H9 (cell line): Measurements from ENCODE around the gene PXDN. TPM values are rescaled to one million over a fixed set of nuclear protein-coding genes. Genes with fewer than 3 reads are reported as not detected.
"Not testable (repeated sequence)": the region's sequence is repeated elsewhere in the genome, so short reads cannot be mapped to it uniquely, and the experiment has no call there.

Experiments
- DNase-seq: peaks from one replicate; pipeline ENCODE4 v3.0.0-alpha.2; 2017
- H2AFZ ChIP-seq: one replicate; pipeline ENCODE4 v1.6.1; 2013; ENCODE audit warnings: mild to moderate bottlenecking, low read length, control low read depth, moderate library complexity
- H2AK5ac ChIP-seq: 2 replicates; pipeline ENCODE4 v1.6.1; 2013; ENCODE audit warnings: low read length, control low read depth, mixed read lengths; ENCODE audit not compliant: insufficient read length
- H2BK120ac ChIP-seq: one replicate; pipeline ENCODE4 v1.6.1; 2013; ENCODE audit warnings: low read depth, mild to moderate bottlenecking, low read length, control low read depth, inconsistent platforms; ENCODE audit not compliant: poor library complexity, severe bottlenecking
- H2BK12ac ChIP-seq: 2 replicates; pipeline ENCODE4 v1.6.1; 2013; ENCODE audit warnings: low read length, control low read depth, mixed read lengths, low read depth; ENCODE audit not compliant: insufficient read length
- H2BK15ac ChIP-seq: 2 replicates; pipeline ENCODE4 v1.6.1; 2013; ENCODE audit warnings: low read depth, low read length, control low read depth
- H2BK20ac ChIP-seq: one replicate; pipeline ENCODE4 v1.6.1; 2013; ENCODE audit warnings: low read depth, mild to moderate bottlenecking, low read length, control low read depth, inconsistent platforms; ENCODE audit not compliant: poor library complexity, severe bottlenecking
- H2BK5ac ChIP-seq: 2 replicates; pipeline ENCODE4 v1.6.1; 2013; ENCODE audit warnings: low read length, control low read depth, mixed read lengths; ENCODE audit not compliant: insufficient read length
- H3K14ac ChIP-seq: 2 replicates; pipeline ENCODE4 v1.6.1; 2013; ENCODE audit warnings: low read length, control low read depth; ENCODE audit not compliant: insufficient read depth
- H3K18ac ChIP-seq: 2 replicates; pipeline ENCODE4 v1.6.1; 2013; ENCODE audit warnings: low read depth, mild to moderate bottlenecking, mixed read lengths, low read length, control low read depth; ENCODE audit not compliant: insufficient read length
- H3K23ac ChIP-seq: 2 replicates; pipeline ENCODE4 v1.6.1; 2013; ENCODE audit warnings: low read length, control low read depth, mixed read lengths, low read depth; ENCODE audit not compliant: insufficient read length
- H3K23me2 ChIP-seq: 2 replicates; pipeline ENCODE4 v1.6.1; 2013; ENCODE audit warnings: low read depth, mild to moderate bottlenecking, mixed read lengths, low read length, control low read depth; ENCODE audit not compliant: insufficient read length, poor library complexity, severe bottlenecking
- H3K27ac ChIP-seq: 2 replicates; pipeline ENCODE4 v1.5.1; 2013; ENCODE audit warnings: low read length, control low read depth, mixed read lengths, low read depth; ENCODE audit not compliant: insufficient read length
- H3K27me3 ChIP-seq: 2 replicates; pipeline ENCODE4 v1.6.1; 2013; ENCODE audit warnings: low read length, control low read depth, inconsistent platforms; ENCODE audit not compliant: insufficient read depth
- H3K4ac ChIP-seq: 2 replicates; pipeline ENCODE4 v1.6.1; 2013; ENCODE audit warnings: low read depth, mild to moderate bottlenecking, control low read depth, inconsistent platforms, low read length, moderate library complexity
- H3K4me1 ChIP-seq: 2 replicates; pipeline ENCODE4 v1.6.1; 2013; ENCODE audit warnings: low read length, control low read depth, inconsistent platforms; ENCODE audit not compliant: insufficient read depth
- H3K4me2 ChIP-seq: 2 replicates; pipeline ENCODE4 v1.6.1; 2013; ENCODE audit warnings: low read length, control low read depth, mixed read lengths; ENCODE audit not compliant: insufficient read length, insufficient read depth
- H3K56ac ChIP-seq: 2 replicates; pipeline ENCODE4 v1.6.1; 2013; ENCODE audit warnings: low read depth, mild to moderate bottlenecking, mixed read lengths, low read length, control low read depth; ENCODE audit not compliant: insufficient read length
- H3K79me1 ChIP-seq: 2 replicates; pipeline ENCODE4 v1.6.1; 2013; ENCODE audit warnings: low read depth, mild to moderate bottlenecking, moderate library complexity, low read length, control low read depth, inconsistent platforms; ENCODE audit not compliant: insufficient read depth, poor library complexity, severe bottlenecking
- H3K79me2 ChIP-seq: 2 replicates; pipeline ENCODE4 v1.6.1; 2013; ENCODE audit warnings: low read length, control low read depth, inconsistent platforms; ENCODE audit not compliant: insufficient read depth
- H3K9ac ChIP-seq: 2 replicates; pipeline ENCODE4 v1.6.1; 2013; ENCODE audit warnings: low read length, control low read depth, mixed read lengths; ENCODE audit not compliant: insufficient read length; ENCODE audit errors: extremely low read depth
- H3K9me3 ChIP-seq: one replicate; pipeline ENCODE4 v1.6.1; 2013; ENCODE audit warnings: low read depth, low read length, inconsistent platforms; ENCODE audit not compliant: control insufficient read depth
- H3T11ph ChIP-seq: one replicate; pipeline ENCODE4 v1.6.1; 2013; ENCODE audit warnings: mild to moderate bottlenecking, low read length, control low read depth, inconsistent platforms
- H4K20me1 ChIP-seq: one replicate; pipeline ENCODE4 v1.6.1; 2013; ENCODE audit not compliant: control insufficient read depth, insufficient read length, insufficient read depth
- H4K5ac ChIP-seq: 2 replicates; pipeline ENCODE4 v1.6.1; 2013; ENCODE audit warnings: low read depth, mild to moderate bottlenecking, mixed read lengths, low read length, control low read depth; ENCODE audit not compliant: insufficient read length
- H4K8ac ChIP-seq: replicated peaks from 2 replicates; pipeline ENCODE4 v1.6.1; 2013; ENCODE audit warnings: low read length, control low read depth, mixed read lengths, low read depth; ENCODE audit not compliant: insufficient read length
- H4K91ac ChIP-seq: 2 replicates; pipeline ENCODE4 v1.6.1; 2013; ENCODE audit warnings: low read depth, mild to moderate bottlenecking, moderate library complexity, mixed read lengths, low read length, control low read depth; ENCODE audit not compliant: insufficient read length
- H3K27ac Mint-ChIP-seq, 3 experiments: 2 replicates in 2 of 3; 3 replicates in 1 of 3; pipeline ENCODE4 v1.8.0; 2020 to 2021; ENCODE audit warnings: mixed read lengths in 3 of 3, mild to moderate bottlenecking in 1 of 3, moderate library complexity in 1 of 3
- H3K27me3 Mint-ChIP-seq: 2 replicates; pipeline ENCODE4 v1.8.0; 2021; ENCODE audit warnings: low read depth, mild to moderate bottlenecking, moderate library complexity, mixed read lengths
- H3K36me3 Mint-ChIP-seq, 3 experiments: 2 replicates in 2 of 3; 3 replicates in 1 of 3; pipeline ENCODE4 v1.8.0; 2020 to 2021; ENCODE audit warnings: low read depth in 3 of 3, mixed read lengths in 3 of 3; ENCODE audit not compliant: insufficient read depth in 1 of 3
- H3K4me1 Mint-ChIP-seq, 2 experiments: 2 replicates each; pipeline ENCODE4 v1.8.0; 2020; ENCODE audit warnings: mixed read lengths in 2 of 2
- H3K4me3 Mint-ChIP-seq, 2 experiments: 2 replicates in 1 of 2; 3 replicates in 1 of 2; pipeline ENCODE4 v1.8.0; 2020 to 2021; ENCODE audit warnings: mild to moderate bottlenecking in 2 of 2, mixed read lengths in 2 of 2, moderate library complexity in 1 of 2
- H3K9me3 Mint-ChIP-seq, 2 experiments: 2 replicates in 1 of 2; 3 replicates in 1 of 2; pipeline ENCODE4 v1.8.0; 2020; ENCODE audit warnings: mild to moderate bottlenecking in 2 of 2, mixed read lengths in 2 of 2, moderate library complexity in 1 of 2
- WGBS: extraction: QIAGEN DNeasy Blood & Tissue Kit; methylation state at CpG from one replicate; pipeline ENCODE4 v1.1.7; 2013; ENCODE audit warnings: missing lambda C conversion rate, low lambda C conversion rate, mixed read lengths; ENCODE audit not compliant: insufficient read length; ENCODE audit errors: extremely low coverage; 5-methylcytosine and 5-hydroxymethylcytosine counted together
- total RNA-seq: library from RNA; stranded (reverse); gene quantifications from 2 replicates; pipeline ENCODE4 v1.2.1, GENCODE V29; 2021
- TF ChIP-seq, protein P1 (sequence below): fragments of 200-600 bp; sonication (generic); conservative IDR thresholded peaks from 3 replicates; pipeline ENCODE4 v1.8.0; 2021; ENCODE audit warnings: antibody characterized with exemption, mild to moderate bottlenecking

PXDN gene
- total RNA-seq, 1 experiment from 2014 or later: 146 TPM

DNA sequence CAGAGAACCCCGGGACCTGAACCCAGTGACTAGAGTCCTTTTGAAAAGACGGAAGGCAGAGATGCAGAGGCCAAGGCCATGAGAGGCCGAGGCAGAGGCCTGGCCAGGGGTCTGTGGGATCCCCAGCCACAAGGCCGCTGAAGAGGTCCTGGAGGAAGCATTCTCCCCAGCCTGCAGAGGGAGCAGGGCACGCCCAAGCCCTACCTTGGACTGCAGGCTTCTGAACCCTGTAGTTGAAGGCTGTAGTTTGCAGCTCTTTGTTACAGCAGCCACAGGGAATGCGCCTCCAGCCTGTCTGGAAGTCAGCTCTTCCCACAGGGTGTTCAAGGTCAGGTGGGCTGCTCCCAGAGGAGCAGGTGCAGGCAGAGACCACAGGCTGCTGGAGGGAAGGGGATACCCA, 22.1 kb upstream of the PXDN start:
- WGBS: no CpG with 5 or more reads among the region's 6 CpGs
- no peak overlapping the region for H4K91ac ChIP-seq
- Mint-ChIP-seq H3K27ac (no peak overlapping the region), H3K9me3 (peaks cover 2 to 7% of the 10 kb centered on the region in 2 experiments; a peak in 2 of 5 replicates), H3K27me3 (peaks cover 16% of the 10 kb centered on the region), H3K4me1 (peaks cover 22 to 28% of the 10 kb centered on the region in 2 experiments), H3K36me3 (no peaks in the 10 kb centered on the region; a peak in 1 of 7 replicates), H3K4me3 (no peak overlapping the region)
- H3K18ac ChIP-seq: no peak overlapping the region
- H2BK120ac ChIP-seq: no peak overlapping the region
- H3K79me2 ChIP-seq: no peaks in the 10 kb centered on the region
- H4K20me1 ChIP-seq: no peaks in the 10 kb centered on the region
- H3K4me1 ChIP-seq: peaks cover 5% of the 10 kb centered on the region; the same call in 1 of the 2 replicates
- no peak overlapping the region for H2AFZ ChIP-seq
- H2BK20ac ChIP-seq: no peak overlapping the region
- H3K9ac ChIP-seq: no peak overlapping the region
- no peaks in the 10 kb centered on the region for H3K27me3 ChIP-seq
- H2BK12ac ChIP-seq: no peak overlapping the region
- no peaks in the 10 kb centered on the region for H3K23me2 ChIP-seq
- no peak overlapping the region for H2BK5ac ChIP-seq
- no peak overlapping the region for H3K56ac ChIP-seq
- no peak overlapping the region for H2BK15ac ChIP-seq
- no peak overlapping the region for H3T11ph ChIP-seq
- DNase-seq: peak; percentile 77
- TF ChIP-seq, protein P1, sequence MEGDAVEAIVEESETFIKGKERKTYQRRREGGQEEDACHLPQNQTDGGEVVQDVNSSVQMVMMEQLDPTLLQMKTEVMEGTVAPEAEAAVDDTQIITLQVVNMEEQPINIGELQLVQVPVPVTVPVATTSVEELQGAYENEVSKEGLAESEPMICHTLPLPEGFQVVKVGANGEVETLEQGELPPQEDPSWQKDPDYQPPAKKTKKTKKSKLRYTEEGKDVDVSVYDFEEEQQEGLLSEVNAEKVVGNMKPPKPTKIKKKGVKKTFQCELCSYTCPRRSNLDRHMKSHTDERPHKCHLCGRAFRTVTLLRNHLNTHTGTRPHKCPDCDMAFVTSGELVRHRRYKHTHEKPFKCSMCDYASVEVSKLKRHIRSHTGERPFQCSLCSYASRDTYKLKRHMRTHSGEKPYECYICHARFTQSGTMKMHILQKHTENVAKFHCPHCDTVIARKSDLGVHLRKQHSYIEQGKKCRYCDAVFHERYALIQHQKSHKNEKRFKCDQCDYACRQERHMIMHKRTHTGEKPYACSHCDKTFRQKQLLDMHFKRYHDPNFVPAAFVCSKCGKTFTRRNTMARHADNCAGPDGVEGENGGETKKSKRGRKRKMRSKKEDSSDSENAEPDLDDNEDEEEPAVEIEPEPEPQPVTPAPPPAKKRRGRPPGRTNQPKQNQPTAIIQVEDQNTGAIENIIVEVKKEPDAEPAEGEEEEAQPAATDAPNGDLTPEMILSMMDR: peak; percentile 45; the same call in 2 of the 3 replicates
- no peaks in the 10 kb centered on the region for H3K9me3 ChIP-seq
- no peak overlapping the region for H3K23ac ChIP-seq
- no peak overlapping the region for H3K27ac ChIP-seq
- H3K4ac ChIP-seq: no peak overlapping the region
- H4K8ac ChIP-seq: no peak overlapping the region
- no peaks in the 10 kb centered on the region for H3K79me1 ChIP-seq
- no peak overlapping the region for H3K4me2 ChIP-seq
- H4K5ac ChIP-seq: no peak overlapping the region
- H3K14ac ChIP-seq: no peak overlapping the region
- H2AK5ac ChIP-seq: no peak overlapping the region

DNA sequence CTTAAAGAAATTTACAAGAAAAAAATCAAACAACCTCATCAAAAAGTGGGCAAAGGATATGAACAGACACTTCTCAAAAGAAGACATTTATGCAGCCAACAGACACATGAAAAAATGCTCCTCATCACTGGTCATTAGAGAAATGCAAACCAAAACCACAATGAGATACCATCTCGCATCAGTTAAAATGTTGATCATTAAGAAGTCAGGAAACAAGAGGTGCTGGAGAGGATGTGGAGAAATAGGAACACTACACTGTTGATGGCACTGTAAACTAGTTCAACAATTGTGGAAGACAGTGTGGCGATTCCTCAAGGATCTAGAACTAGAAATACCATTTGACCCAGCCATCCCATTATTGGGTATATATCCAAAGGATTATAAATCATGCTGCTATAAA, 20.9 kb upstream of the PXDN start:
- not testable (repeated sequence) for H3K27ac ChIP-seq, H3K4me2 ChIP-seq, H3K56ac ChIP-seq, H2BK5ac ChIP-seq, H3K9ac ChIP-seq, H3K23ac ChIP-seq, H4K20me1 ChIP-seq, H3K36me3 Mint-ChIP-seq, H2AFZ ChIP-seq, H2AK5ac ChIP-seq, H2BK15ac ChIP-seq, H4K8ac ChIP-seq, H3K4me1 ChIP-seq, H4K5ac ChIP-seq, H3K79me1 ChIP-seq, H3K27ac Mint-ChIP-seq, H3K9me3 ChIP-seq, H3K18ac ChIP-seq, H2BK120ac ChIP-seq, H3K27me3 ChIP-seq, H4K91ac ChIP-seq, H2BK12ac ChIP-seq, H3K4ac ChIP-seq, H3K23me2 ChIP-seq, H2BK20ac ChIP-seq, H3K4me3 Mint-ChIP-seq, H3K14ac ChIP-seq, H3T11ph ChIP-seq, DNase-seq, H3K79me2 ChIP-seq
- Mint-ChIP-seq H3K4me1 (peaks cover 17 to 24% of the 10 kb centered on the region in 2 experiments), H3K27me3 (peaks cover 27% of the 10 kb centered on the region), H3K9me3 (peaks cover 3 to 11% of the 10 kb centered on the region in 2 experiments; a peak in 3 of 5 replicates)
- no CpG with 5 or more reads among the region's 2 CpGs for WGBS
